ENCODE measurements around the gene PRPF39. TPM values are rescaled to one million over a fixed set of nuclear protein-coding genes. Genes with fewer than 3 reads are reported as not detected.

Gene PRPF39
- total RNA-seq, 1 donor from 2014 or later = 46.7 TPM

GRCh38 chr14:45128963-45129629 lies 45.2 kb downstream of the PRPF39 start:
- peaks cover 2% of the 10 kb centered on the region for H3K4me1 Mint-ChIP-seq (ENCODE audit: low read depth, unreplicated experiment)
- H3K9me3 Mint-ChIP-seq (ENCODE audit: unreplicated experiment) = peaks cover 6% of the 10 kb centered on the region
- H3K36me3 Mint-ChIP-seq (ENCODE audit: unreplicated experiment) = peaks cover 7% of the 10 kb centered on the region
- no peak for DNase-seq
- no peaks in the 10 kb centered on the region for H3K27me3 Mint-ChIP-seq (ENCODE audit: unreplicated experiment)
- no peak overlapping the region for H3K27ac Mint-ChIP-seq (ENCODE audit: unreplicated experiment)
- H3K4me3 Mint-ChIP-seq (ENCODE audit: unreplicated experiment) = no peak overlapping the region
- no peak for TF ChIP-seq CTCF (IDR thresholded peaks at IDR 0.05; ENCODE audit: partially characterized antibody, unreplicated experiment)

DNA sequence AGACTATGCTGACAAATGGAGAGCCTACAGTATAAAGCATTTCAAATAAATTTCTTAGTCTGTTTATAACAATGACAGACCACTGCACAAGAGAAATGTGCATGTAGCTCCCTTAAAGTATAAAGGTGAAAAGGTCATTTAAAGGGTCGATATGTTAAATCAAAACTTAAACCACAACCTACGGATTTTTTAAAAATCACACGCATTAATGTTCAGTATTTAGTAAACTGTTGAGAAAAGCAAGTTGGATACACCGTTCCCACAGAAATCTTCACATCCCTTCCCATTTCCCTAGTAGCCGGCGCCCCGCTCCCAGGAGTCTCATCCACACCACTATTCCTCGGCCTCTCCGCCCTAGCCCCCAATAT lies 49.8 kb downstream of the PRPF39 start:
- Mint-ChIP-seq H3K27me3 (ENCODE audit: unreplicated experiment) (no peaks in the 10 kb centered on the region), H3K9me3 (ENCODE audit: unreplicated experiment) (peaks cover 8% of the 10 kb centered on the region), H3K4me1 (ENCODE audit: low read depth, unreplicated experiment) (peaks cover 14% of the 10 kb centered on the region), H3K27ac (ENCODE audit: unreplicated experiment) (peak overlapping the region; percentile 97), H3K36me3 (ENCODE audit: unreplicated experiment) (no peaks in the 10 kb centered on the region), H3K4me3 (ENCODE audit: unreplicated experiment) (peak overlapping the region; percentile 100)
- no peak for DNase-seq
- no peak for TF ChIP-seq CTCF (IDR thresholded peaks at IDR 0.05; ENCODE audit: partially characterized antibody, unreplicated experiment)

DNA sequence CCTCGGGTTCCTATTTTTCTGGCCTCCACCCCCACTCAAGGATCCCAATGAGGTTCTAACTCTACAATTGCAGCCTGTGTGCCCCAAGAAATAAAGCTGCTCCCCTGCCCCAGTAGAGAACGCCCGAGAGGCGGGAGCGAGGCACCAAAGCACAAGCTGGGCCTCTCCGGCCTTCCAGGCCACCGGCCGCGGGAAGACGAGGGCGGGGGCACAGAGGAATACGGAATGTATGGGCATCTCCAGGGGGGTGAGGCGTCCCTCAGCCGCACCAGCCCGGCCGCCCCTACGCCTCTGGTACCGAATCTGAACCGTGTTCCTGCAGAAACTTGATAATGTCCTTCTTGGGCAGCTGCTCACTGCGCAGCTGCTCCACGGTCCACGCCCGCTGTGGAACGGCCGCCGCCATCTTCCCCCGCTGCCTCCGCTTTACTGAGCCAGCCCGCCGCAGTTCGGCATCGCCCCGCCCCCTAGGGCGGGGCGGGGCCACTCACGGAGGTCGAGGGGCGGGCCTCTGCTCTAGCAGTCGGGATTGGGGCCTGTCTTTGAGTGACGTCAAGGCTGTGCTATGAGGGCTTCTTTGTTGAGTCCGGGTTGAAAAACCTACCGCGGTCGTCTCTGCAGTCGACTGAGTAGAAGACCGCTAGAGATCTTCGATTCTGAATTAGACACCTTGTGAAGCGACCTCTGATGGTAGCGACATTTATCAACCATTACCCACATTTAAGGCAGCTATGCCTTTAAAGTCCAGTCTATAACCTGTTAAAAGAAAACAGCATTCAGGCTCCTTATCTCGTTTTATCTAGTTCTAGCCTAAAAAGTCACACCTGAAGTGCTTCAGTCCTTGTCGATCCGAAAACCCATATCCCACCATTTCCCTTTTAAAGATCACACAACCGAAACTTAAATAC lies 50.4 kb downstream of the PRPF39 start, which contains the start of gene FKBP3:
Gene FKBP3 (minus strand): TSS at position 431 of the 908 bp plus-strand sequence. CDS start 25 bp downstream, at position 406.
- peak within 1 kb of the TSS; percentile 97 for H3K27ac Mint-ChIP-seq (ENCODE audit: unreplicated experiment)
- peaks cover 14% of the 10 kb centered on the region for H3K4me1 Mint-ChIP-seq (ENCODE audit: low read depth, unreplicated experiment)
- H3K36me3 Mint-ChIP-seq (ENCODE audit: unreplicated experiment) = no peaks in the 10 kb centered on the region
- H3K27me3 Mint-ChIP-seq (ENCODE audit: unreplicated experiment) = no peaks in the 10 kb centered on the region
- no peak for TF ChIP-seq CTCF (IDR thresholded peaks at IDR 0.05; ENCODE audit: partially characterized antibody, unreplicated experiment)
- DNase-seq = peak; percentile 93
- peak within 1 kb of the TSS; percentile 100 for H3K4me3 Mint-ChIP-seq (ENCODE audit: unreplicated experiment)
- H3K9me3 Mint-ChIP-seq (ENCODE audit: unreplicated experiment) = peaks cover 8% of the 10 kb centered on the region

DNA sequence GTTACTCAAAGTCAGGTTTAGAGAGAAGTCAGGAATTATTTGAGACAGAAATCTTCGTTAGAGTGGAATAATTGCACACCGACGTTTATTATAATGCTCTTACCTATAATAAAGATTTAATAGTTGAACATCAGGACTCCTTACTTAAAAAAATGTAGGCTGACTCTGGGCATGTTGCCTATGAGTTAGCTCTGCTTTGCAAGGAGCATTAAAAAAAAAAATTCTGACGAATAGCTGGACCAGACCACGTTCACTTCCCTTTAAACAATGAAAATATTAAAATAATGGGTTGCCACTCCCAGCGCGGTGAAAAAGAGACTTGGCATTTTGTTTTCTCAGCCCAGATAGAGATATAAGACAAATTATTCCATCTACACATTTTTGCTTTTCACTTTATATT lies 51.2 kb downstream of the PRPF39 start:
- Mint-ChIP-seq H3K4me1 (ENCODE audit: low read depth, unreplicated experiment) (peaks cover 14% of the 10 kb centered on the region), H3K4me3 (ENCODE audit: unreplicated experiment) (peak overlapping the region; percentile 100), H3K36me3 (ENCODE audit: unreplicated experiment) (no peaks in the 10 kb centered on the region), H3K27ac (ENCODE audit: unreplicated experiment) (peak overlapping the region; percentile 69), H3K27me3 (ENCODE audit: unreplicated experiment) (no peaks in the 10 kb centered on the region), H3K9me3 (ENCODE audit: unreplicated experiment) (peaks cover 8% of the 10 kb centered on the region)
- DNase-seq = no peak
- TF ChIP-seq CTCF (IDR thresholded peaks at IDR 0.05; ENCODE audit: partially characterized antibody, unreplicated experiment) = no peak

Measured in glutamatergic neuron (in vitro differentiated cells).